ENCODE data around the gene OGFR. TPM values are rescaled to one million over a fixed set of nuclear protein-coding genes. Genes with fewer than 3 reads are reported as not detected.

The OGFR gene
- total RNA-seq, 1 donor from 2014 or later = 43.7 TPM

DNA sequence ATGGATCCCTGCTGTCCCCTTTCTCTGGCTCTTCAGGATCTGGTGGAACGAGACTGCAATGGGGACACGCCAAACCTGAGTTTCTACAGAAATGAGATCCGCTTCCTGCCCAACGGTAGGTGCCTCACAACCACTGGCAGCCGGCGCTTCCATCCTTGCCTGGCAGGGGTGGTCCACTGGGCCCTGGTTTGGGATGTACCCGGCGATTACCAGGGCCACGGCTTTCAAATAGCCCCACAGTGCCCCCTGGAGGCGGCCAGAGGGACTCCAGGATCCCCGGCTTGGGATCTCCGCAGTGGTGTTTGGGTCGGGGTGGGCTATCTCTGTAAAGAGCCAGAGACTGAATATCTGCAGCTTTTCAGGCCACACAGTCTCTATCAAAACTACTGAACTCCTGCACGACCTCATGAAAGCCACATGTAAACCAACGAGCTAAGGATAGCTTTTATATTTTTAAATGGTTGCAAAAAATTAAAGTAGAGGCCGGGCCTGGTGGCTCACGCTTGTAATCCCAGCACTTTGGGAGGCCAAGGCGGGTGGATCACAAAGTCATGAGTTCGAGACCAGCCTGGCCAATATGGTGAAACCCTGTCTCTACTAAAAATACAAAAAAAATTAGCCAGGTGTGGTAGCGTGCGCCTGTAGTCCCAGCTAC lies 3.7 kb downstream of the OGFR start:
- Histone ChIP-seq H3K4me1 (peaks cover 39% of the 10 kb centered on the region), H3K4me3 (no peak overlapping the region), H3K27me3 (no peaks in the 10 kb centered on the region), H3K27ac (no peak overlapping the region), H3K36me3 (peaks cover 0 to 51% of the 10 kb centered on the region in 2 donors), H3K9me3 (no peaks in the 10 kb centered on the region)
- no peak for TF ChIP-seq POLR2AphosphoS5 (IDR thresholded peaks at IDR 0.05; ENCODE audit: insufficient read depth in 1 of 2, low read depth in 1 of 2)
- TF ChIP-seq POLR2A (IDR thresholded peaks at IDR 0.05) = no peak
- TF ChIP-seq, protein P1, sequence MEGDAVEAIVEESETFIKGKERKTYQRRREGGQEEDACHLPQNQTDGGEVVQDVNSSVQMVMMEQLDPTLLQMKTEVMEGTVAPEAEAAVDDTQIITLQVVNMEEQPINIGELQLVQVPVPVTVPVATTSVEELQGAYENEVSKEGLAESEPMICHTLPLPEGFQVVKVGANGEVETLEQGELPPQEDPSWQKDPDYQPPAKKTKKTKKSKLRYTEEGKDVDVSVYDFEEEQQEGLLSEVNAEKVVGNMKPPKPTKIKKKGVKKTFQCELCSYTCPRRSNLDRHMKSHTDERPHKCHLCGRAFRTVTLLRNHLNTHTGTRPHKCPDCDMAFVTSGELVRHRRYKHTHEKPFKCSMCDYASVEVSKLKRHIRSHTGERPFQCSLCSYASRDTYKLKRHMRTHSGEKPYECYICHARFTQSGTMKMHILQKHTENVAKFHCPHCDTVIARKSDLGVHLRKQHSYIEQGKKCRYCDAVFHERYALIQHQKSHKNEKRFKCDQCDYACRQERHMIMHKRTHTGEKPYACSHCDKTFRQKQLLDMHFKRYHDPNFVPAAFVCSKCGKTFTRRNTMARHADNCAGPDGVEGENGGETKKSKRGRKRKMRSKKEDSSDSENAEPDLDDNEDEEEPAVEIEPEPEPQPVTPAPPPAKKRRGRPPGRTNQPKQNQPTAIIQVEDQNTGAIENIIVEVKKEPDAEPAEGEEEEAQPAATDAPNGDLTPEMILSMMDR (IDR thresholded peaks at IDR 0.05) = peak; percentile 65 to 77 (median 70)
- no peak for DNase-seq (ENCODE audit: extremely low spot score in 2 of 2)
- intact Hi-C loops (cut with DNase I) = no loop called here

DNA sequence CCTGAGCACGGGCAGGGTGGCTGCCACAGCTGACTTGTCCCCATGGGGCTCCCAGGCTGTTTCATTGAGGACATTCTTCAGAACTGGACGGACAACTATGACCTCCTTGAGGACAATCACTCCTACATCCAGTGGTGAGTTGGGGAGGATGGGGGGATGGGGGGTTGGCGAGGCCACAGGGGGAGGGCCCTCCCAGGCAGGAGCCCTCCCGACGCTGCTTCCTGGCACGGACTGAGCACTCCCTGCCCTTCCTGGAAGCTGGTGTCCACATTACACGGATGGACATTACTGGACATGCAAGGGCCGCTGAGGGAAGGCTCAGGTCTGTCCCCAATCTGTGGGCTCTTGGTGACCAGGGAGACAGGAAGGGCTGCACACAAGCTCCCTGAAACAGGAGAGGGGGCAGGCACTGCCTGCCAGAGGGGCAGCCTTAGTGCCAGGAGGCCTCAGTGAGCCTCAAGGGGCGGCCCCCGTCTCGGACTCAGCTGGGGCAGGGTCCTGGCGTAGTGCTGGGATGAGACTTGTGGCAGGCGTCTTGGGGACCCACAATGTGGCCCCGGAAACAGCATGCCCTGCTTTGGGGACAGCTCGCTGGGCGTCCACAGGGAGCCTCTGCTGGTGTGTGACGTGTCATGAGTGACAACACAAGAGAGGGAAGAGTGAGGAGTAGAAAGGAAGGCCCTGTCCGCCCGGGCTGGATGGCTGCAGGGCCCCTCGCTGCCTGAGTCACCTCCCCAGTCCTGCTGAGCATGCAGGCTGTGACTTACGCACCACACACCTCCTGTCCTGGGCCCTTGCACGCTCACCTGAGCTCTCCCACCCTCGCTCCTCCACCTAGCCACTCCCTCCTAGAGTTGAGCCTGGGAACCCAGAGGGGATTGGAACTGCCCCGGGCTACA lies 5.1 kb downstream of the OGFR start:
- H3K27ac ChIP-seq = no peak overlapping the region
- no peaks in the 10 kb centered on the region for H3K27me3 ChIP-seq
- peaks cover 32% of the 10 kb centered on the region for H3K4me1 ChIP-seq
- TF ChIP-seq, protein P1 (IDR thresholded peaks at IDR 0.05) = no peak
- TF ChIP-seq POLR2AphosphoS5 (IDR thresholded peaks at IDR 0.05; ENCODE audit: insufficient read depth in 1 of 2, low read depth in 1 of 2) = no peak
- TF ChIP-seq POLR2A (IDR thresholded peaks at IDR 0.05) = no peak
- DNase-seq (ENCODE audit: extremely low spot score in 2 of 2) = no peak
- H3K4me3 ChIP-seq = no peak overlapping the region
- peaks cover 0 to 51% of the 10 kb centered on the region in 2 donors for H3K36me3 ChIP-seq
- intact Hi-C loops (cut with DNase I) = loop anchor here (10.0 kb wide), 1 partner anchor 395 kb away; no protein-coding TSS in a partner anchor
- no peaks in the 10 kb centered on the region for H3K9me3 ChIP-seq

DNA sequence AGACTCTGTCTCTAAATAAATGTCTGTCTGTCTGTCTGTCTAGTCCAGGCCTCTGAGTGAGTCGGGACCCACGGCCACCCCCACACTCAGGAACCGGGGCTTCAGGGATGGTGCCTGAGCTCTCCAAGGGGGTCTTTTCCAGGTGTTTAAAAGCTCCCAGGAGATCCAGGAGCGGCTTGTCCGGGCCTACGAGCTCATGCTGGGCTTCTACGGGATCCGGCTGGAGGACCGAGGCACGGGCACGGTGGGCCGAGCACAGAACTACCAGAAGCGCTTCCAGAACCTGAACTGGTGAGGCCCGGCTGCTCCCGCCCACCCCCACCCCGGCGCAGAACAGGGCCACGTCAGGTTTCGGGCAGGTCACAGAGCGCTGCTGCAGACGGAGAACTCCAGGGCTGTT lies 6.7 kb downstream of the OGFR start:
- TF ChIP-seq, protein P1 (IDR thresholded peaks at IDR 0.05) = no peak
- TF ChIP-seq POLR2A (IDR thresholded peaks at IDR 0.05) = no peak
- no peak for TF ChIP-seq POLR2AphosphoS5 (IDR thresholded peaks at IDR 0.05; ENCODE audit: insufficient read depth in 1 of 2, low read depth in 1 of 2)
- intact Hi-C loops (cut with DNase I) = loop anchor here (10.0 kb wide), 1 partner anchor 397 kb away; no protein-coding TSS in a partner anchor
- no peak for DNase-seq (ENCODE audit: extremely low spot score in 2 of 2)
- Histone ChIP-seq H3K27me3 (no peaks in the 10 kb centered on the region), H3K4me3 (no peak overlapping the region), H3K36me3 (peaks cover 0 to 51% of the 10 kb centered on the region in 2 donors), H3K27ac (no peak overlapping the region), H3K9me3 (no peaks in the 10 kb centered on the region), H3K4me1 (peaks cover 33% of the 10 kb centered on the region)

DNA sequence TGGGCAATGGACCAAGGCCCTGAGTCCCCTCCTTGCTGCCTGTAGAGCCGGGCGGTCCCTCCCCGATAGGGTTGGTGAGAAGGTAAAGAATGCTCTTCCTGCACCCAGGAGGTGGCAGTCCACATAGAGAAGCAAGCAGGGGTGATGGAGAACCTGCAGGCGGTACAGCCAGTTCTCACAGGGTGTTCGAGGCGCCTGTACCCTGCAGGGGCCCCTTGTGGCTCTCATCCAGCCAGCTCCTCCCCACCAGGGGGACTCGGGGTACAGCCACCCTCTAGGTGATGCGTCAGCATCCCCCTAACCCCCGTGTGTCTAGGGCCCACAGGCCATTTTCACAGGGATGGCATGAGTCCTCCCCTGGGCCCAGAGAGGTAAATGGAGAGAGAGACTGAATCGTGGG lies 7.1 kb downstream of the OGFR start:
- intact Hi-C loops (cut with DNase I) = loop anchor here (10.0 kb wide), 1 partner anchor 397 kb away; no protein-coding TSS in a partner anchor
- Histone ChIP-seq H3K4me3 (no peak overlapping the region), H3K36me3 (peaks cover 0 to 51% of the 10 kb centered on the region in 2 donors), H3K27ac (no peak overlapping the region), H3K4me1 (peaks cover 33% of the 10 kb centered on the region), H3K27me3 (peaks cover under 1% of the 10 kb centered on the region), H3K9me3 (no peaks in the 10 kb centered on the region)
- TF ChIP-seq, protein P1 (IDR thresholded peaks at IDR 0.05) = no peak
- no peak for TF ChIP-seq POLR2A (IDR thresholded peaks at IDR 0.05)
- TF ChIP-seq POLR2AphosphoS5 (IDR thresholded peaks at IDR 0.05; ENCODE audit: insufficient read depth in 1 of 2, low read depth in 1 of 2) = no peak
- DNase-seq (ENCODE audit: extremely low spot score in 2 of 2) = no peak

All from vagina (tissue), 2 donors.